ENCODE data around the gene KMT2C.
"Not testable (repeated sequence)": the region's sequence is repeated elsewhere in the genome, so short reads cannot be mapped to it uniquely, and the experiment has no call there.

DNA sequence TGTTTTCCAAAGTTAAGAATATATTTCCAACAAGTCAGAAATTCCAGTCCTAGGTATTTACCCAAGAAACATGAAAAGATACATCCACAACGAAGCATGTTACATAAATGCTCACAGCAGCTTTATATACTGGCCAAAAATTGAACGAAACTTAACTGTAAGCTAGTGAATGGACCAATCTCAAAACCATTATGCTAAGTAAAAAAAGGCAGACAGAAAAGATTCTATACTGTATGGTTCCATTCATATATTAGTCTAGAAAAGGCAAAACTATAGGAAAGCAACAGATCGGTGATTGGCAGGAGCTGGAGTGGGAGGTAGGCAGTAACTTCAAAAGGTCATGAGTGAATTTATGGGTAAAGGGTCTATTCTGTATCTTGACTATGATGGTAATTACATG, 150.8 kb downstream of the KMT2C start:
- not testable (repeated sequence) for TF ChIP-seq CTCF (IDR thresholded peaks at IDR 0.05); KAT7 (CRISPR knock-in tag; IDR thresholded peaks at IDR 0.05; ENCODE audit: borderline replicate concordance); CREM (CRISPR knock-in tag; IDR thresholded peaks at IDR 0.05); JUN (CRISPR knock-in tag; IDR thresholded peaks at IDR 0.05); NFE2L1 (CRISPR knock-in tag; IDR thresholded peaks at IDR 0.05); RELA (CRISPR knock-in tag; IDR thresholded peaks at IDR 0.05; ENCODE audit: borderline replicate concordance)
- TF ChIP-seq, protein P1, sequence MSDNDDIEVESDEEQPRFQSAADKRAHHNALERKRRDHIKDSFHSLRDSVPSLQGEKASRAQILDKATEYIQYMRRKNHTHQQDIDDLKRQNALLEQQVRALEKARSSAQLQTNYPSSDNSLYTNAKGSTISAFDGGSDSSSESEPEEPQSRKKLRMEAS (CRISPR knock-in tag; IDR thresholded peaks at IDR 0.05): not testable (repeated sequence)
